ENCODE measurements around the gene SPAG4. TPM values are rescaled to one million over a fixed set of nuclear protein-coding genes. Genes with fewer than 3 reads are reported as not detected.

The SPAG4 gene
- total RNA-seq, 4 donors from 2014 or later, result 0.44 to 4.8 (median 2.6) TPM

DNA sequence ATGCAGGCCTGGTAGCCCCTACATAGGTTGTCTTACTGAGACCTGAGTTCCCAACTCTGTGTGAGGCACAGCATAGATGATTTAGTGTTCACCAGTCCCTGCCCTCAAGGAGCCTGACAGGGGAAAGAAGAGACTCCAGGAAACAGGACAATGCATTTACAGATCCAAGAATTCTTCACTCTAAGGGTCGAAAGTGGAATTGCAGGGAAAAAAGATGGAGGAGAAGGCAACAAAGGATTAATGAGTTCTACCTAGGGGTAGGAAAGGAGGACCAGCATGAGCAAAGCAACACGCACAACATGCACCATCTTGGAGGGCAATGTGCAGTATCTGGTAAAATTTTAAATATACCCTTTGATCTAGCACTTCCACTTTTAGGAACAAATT lies 5.9 kb downstream of the SPAG4 start:
- WGBS, 2 donors, result 81 to 91% methylated on average over 2 of the region's 2 CpGs
- Histone ChIP-seq H3K9me3 (no peaks in the 10 kb centered on the region), H3K27me3 (no peaks in the 10 kb centered on the region), H3K36me3 (peaks cover 8 to 45% (median 21%) of the 10 kb centered on the region in 3 donors), H3K4me1 (peaks cover 21 to 35% (median 30%) of the 10 kb centered on the region in 3 donors), H3K4me3 (no peak overlapping the region), H3K27ac (no peak overlapping the region)
- DNase-seq, result no peak
- TF ChIP-seq CTCF (IDR thresholded peaks at IDR 0.05) (no peak), POLR2A (IDR thresholded peaks at IDR 0.05) (no peak)
- intact Hi-C loops (cut with DNase I), result no loop called here

DNA sequence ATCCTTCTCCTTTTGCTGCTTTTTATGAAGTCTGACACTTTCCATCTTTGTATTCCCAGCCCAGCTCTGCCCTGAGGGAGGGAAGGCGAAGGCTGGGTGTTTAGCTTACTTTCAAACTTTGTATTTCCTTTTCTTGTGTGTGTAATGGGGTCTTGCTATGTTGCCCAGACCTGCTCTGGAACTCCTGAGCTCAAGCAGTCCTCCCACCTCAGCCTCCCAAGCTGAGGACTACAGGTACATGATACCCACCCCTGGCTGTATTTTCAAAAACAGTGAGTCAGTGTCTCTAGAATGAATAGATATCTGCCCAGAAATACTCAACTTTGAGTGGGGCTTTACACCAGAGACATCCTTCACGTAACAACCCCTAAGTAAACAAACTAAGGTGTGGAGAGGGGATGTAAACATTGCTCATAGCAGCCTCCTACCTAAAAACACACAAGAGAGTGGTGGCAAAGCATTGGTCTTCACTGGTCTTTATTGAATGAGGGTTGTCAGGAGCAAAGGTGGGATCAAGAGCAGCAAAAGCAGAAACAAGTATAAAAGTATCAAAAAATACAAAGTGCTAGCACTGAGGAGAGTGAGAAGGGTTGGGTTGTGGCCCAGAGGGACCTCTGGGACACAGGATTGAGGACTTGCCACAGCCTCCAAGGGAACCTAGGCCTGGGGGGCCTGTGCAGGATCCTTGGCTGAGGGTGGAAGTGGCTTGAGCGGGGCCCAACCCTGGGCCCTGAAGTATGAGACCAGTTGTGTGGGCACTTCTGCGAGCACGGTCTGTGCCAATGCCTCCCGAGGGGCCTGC lies 10.2 kb downstream of the SPAG4 start:
- H3K9me3 ChIP-seq, result no peaks in the 10 kb centered on the region
- TF ChIP-seq POLR2A (IDR thresholded peaks at IDR 0.05) (no peak), CTCF (IDR thresholded peaks at IDR 0.05) (no peak)
- H3K27ac ChIP-seq, result no peak overlapping the region
- DNase-seq, result no peak
- H3K4me3 ChIP-seq, result no peak overlapping the region
- H3K4me1 ChIP-seq, result no peaks in the 10 kb centered on the region
- intact Hi-C loops (cut with DNase I), result no loop called here
- peaks cover 18 to 85% (median 44%) of the 10 kb centered on the region in 3 donors for H3K36me3 ChIP-seq
- 84 to 88% methylated on average over 5 of the region's 6 CpGs for whole genome bisulfite sequencing, 2 donors
- H3K27me3 ChIP-seq, result no peaks in the 10 kb centered on the region

GRCh38 chr20:35626386-35627001 lies 10.9 kb downstream of the SPAG4 start:
- Histone ChIP-seq H3K27ac (no peak overlapping the region), H3K4me3 (no peak overlapping the region), H3K27me3 (no peaks in the 10 kb centered on the region), H3K36me3 (peaks cover 25 to 85% (median 48%) of the 10 kb centered on the region in 3 donors), H3K4me1 (no peaks in the 10 kb centered on the region), H3K9me3 (no peaks in the 10 kb centered on the region)
- no peak for TF ChIP-seq CTCF (IDR thresholded peaks at IDR 0.05)
- no peak for TF ChIP-seq POLR2A (IDR thresholded peaks at IDR 0.05)
- no peak for DNase-seq
- WGBS, 2 donors, result 87 to 90% methylated on average over 3 to 8 of the region's 13 CpGs
- intact Hi-C loops (cut with DNase I), result no loop called here

DNA sequence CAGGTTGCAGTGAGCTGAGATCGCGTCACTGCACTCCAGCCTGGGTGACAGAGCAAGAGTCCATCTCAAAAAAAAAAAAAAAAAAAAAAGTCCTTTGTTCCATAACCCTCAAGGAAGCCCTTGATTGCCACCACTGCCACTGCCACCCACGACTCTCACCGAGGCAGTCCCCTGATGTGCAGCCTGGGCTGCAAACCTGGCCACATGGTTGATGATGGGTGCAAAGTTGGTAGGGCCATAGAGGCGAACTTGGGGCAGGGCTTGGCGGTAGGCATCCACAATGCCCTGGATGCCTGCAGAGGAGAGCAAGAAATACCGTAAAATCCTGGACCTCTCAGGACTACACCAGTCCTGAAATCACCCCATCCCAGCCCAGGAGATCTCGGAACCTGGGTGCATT lies 11.5 kb downstream of the SPAG4 start:
- intact Hi-C loops (cut with DNase I), result no loop called here
- whole genome bisulfite sequencing, 2 donors, result 96 to 98% methylated on average over 6 to 8 of the region's 8 CpGs
- H3K9me3 ChIP-seq, result no peaks in the 10 kb centered on the region
- H3K4me3 ChIP-seq, result no peak overlapping the region
- H3K36me3 ChIP-seq, result peaks cover 25 to 86% (median 48%) of the 10 kb centered on the region in 3 donors
- no peaks in the 10 kb centered on the region for H3K27me3 ChIP-seq
- TF ChIP-seq POLR2A (IDR thresholded peaks at IDR 0.05) (no peak), CTCF (IDR thresholded peaks at IDR 0.05) (no peak)
- no peak overlapping the region for H3K27ac ChIP-seq
- no peak for DNase-seq
- no peaks in the 10 kb centered on the region for H3K4me1 ChIP-seq

DNA sequence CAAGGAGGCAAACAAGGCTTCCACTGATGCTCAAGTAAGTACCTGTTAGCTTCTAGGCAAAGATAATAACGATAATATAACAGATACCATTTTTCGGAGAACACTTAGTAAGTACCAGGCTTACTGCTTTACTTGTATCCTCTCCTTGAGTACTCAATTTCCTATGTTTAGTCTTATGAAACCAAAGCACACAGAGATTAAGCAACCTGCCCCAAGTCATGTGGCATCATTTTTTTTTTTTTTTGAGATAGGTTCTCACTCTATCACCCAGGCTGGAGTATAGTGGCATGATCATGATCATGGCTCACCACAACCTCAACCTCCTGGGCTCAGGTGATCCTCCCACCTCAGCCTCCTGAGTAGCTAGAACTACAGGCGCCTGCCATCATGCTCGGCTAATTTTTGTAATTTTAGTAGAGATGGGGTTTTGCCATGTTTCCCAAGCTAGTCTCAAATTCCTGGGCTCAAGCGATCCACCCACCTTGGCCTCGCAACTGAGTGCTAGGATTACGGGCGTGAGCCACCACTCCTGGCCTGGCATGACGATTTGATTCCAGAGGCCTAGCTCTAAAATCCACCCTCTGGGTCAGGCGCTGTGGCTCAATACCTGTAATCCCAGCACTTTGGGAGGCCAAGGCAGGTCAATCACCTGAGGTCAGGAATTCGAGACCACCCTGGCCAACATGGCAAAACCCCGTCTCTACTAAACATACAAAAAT lies 14.0 kb downstream of the SPAG4 start:
- no peaks in the 10 kb centered on the region for H3K9me3 ChIP-seq
- peaks cover 25 to 91% (median 47%) of the 10 kb centered on the region in 3 donors for H3K36me3 ChIP-seq
- intact Hi-C loops (cut with DNase I), result no loop called here
- no peaks in the 10 kb centered on the region for H3K4me1 ChIP-seq
- no peak overlapping the region for H3K27ac ChIP-seq
- H3K4me3 ChIP-seq, result no peak overlapping the region
- H3K27me3 ChIP-seq, result no peaks in the 10 kb centered on the region
- no peak for DNase-seq
- WGBS, 2 donors, result 89 to 90% methylated on average over 9 to 10 of the region's 12 CpGs
- TF ChIP-seq CTCF (IDR thresholded peaks at IDR 0.05) (no peak), POLR2A (IDR thresholded peaks at IDR 0.05) (no peak)

Measured in esophagus squamous epithelium (tissue), 5 donors.